GM19467 (cell line): Measurements from ENCODE around the gene SSH3.
A peak's percentile ranks its signal among the peaks of the same experiment; 100 is the strongest.

Experiments
- ATAC-seq: cut with Tn5 transposase; IDR thresholded peaks from one replicate; pipeline ENCODE4 v1.9.1; 2021; ENCODE audit warnings: mild to moderate bottlenecking, moderate library complexity; ENCODE audit not compliant: unreplicated experiment

The SSH3 gene

DNA sequence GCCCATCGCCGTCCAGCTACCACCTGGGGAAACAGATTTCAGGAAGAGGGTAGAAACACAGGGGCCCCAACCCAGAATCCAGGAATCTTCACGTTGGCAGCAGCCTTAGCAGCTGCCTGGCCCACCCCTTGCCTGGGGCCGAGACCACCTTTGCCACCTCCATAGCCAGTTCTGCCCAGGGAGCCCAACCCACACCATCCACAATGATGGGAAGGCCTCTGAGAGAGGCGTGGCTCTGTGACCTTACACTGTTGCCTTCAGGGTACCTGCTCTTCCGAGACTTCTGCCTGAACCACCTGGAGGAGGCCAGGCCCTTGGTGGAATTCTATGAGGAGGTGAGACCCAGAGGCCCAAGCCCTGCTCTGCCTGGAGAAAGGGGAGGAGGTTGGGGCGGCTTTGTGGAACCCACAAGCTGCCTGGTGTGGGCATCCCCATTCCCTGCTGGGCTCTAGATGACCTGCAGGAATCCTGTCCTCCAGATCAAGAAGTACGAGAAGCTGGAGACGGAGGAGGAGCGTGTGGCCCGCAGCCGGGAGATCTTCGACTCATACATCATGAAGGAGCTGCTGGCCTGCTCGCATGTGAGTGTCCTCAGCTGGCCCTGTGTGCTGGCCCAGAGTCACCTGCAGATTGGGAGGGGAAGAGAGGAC, 24.3 kb upstream of the SSH3 start:
- ATAC-seq: no peak

DNA sequence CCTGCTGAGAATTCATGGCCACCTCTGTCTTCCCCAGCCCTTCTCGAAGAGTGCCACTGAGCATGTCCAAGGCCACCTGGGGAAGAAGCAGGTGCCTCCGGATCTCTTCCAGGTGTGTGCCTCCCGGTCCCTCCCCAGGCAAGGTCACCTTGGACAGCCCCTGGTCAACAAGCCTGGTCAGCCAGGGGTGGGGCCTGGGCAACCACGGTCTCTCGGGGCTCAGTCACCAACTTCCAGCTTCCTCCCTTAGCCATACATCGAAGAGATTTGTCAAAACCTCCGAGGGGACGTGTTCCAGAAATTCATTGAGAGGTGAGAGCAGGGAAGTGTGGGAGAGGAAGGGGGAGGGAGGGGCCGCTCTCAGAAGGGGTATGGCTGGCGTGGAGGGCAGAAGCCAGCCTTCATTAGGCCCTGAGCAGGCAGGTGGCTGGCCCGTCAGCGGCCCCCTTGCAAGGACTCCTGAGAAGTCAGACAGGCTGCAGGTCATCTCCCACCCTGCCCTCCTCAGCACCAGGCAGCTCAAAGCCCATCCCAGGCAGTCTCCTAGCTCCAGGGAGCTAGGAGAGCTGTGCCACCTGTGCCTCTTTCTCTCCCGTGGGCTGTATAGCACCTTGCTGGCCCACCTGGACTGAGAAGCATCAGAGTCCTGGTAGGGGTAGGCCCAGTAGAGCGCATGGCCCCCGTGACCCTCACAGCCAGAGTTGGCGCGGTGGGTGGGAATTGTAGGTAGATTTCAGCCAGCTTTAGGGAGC, 23.6 kb upstream of the SSH3 start:
- no peak for ATAC-seq

DNA sequence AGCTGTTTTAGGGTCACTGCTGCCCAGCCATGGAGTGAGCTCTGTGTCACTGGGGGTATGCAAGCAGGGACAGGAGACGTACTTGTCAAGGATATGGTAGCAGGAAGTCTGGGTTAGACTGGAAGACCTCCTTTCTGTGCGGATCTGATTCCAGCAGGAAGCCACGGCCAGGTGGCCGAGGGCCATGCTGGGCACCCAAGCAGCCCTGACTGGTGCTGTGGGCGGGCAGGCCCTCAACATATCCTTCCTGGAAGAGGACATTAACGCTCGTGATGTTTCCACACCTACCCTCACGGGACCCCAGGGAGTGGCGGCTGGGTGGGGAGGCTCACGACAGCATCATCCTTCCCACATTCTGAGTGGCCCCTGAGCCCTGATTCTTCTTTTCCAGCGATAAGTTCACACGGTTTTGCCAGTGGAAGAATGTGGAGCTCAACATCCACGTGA, 23.0 kb upstream of the SSH3 start:
- ATAC-seq: no peak

DNA sequence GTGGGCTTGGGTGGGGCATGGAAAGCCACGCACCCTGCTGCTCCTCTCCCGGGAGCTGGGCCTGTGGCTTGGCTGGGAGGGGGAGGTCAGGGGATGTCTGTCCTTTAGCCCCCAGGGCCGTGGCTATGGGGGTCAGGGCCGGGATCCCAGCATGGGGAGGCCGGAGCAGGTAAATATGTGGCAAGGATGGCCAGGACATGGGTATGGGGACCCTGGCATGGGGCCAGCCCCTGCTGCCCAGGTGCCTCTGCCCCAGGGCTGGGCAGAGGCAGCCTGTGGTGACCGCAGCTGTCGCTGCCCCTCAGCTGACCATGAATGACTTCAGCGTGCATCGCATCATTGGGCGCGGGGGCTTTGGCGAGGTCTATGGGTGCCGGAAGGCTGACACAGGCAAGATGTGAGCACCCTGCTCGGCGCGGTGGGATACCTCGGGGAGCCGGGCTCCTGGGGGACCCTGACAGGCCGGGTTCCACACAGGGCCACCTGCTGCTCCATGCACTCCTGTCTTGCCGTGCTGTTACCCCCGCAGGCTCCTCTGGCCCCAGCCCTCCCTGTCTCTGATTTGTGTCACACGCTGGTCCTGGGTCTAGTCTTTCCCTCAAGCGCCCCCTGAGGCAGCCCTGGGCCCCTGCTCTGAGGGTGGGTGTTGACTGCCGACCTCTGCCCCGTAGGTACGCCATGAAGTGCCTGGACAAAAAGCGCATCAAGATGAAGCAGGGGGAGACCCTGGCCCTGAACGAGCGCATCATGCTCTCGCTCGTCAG, 22.4 kb upstream of the SSH3 start:
- ATAC-seq: no peak

DNA sequence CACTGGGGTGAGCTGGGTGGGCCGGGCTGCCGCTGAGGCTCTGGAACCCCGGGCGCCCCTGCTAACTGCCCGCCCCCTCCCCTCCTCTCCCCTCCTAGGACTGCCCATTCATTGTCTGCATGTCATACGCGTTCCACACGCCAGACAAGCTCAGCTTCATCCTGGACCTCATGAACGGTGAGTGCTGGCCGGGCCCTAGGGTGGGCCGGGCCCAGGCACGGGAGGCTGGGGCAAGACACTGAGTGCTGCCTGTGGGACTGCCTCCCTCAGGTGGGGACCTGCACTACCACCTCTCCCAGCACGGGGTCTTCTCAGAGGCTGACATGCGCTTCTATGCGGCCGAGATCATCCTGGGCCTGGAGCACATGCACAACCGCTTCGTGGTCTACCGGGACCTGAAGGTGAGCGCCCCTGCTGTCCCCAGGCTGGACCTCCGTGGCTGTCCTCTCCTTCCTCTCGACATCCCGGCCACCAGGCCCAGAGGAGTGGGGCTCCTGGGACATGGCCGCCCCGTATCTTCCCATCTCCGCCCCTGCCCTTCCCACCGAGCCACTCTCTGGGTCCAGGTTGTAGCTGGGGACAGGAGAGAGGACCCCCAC, 21.7 kb upstream of the SSH3 start:
- no peak for ATAC-seq

DNA sequence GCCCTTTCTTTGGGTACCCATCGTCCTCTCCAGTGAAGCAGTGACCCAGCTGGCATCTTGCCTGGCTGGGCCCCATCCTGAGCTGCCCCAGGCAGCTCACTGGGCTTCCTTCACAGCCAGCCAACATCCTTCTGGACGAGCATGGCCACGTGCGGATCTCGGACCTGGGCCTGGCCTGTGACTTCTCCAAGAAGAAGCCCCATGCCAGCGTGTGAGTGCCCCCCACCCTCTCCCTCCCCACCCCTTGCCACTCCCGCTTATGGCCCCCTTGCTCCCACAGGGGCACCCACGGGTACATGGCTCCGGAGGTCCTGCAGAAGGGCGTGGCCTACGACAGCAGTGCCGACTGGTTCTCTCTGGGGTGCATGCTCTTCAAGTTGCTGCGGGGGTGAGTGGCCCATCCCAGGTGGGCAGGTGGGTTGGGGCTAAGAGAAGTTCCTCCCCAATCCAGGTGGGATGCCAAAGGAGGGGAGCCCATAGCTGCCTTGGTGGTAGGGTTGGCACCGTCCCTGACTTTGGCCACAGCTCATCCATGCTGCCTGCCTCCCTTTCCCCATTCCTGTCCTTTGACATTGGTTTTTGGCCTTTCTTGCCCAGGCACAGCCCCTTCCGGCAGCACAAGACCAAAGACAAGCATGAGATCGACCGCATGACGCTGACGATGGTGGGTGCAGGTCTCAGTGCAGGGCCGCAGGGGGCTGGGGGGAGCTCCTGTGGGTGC, 21.0 kb upstream of the SSH3 start:
- no peak for ATAC-seq

DNA sequence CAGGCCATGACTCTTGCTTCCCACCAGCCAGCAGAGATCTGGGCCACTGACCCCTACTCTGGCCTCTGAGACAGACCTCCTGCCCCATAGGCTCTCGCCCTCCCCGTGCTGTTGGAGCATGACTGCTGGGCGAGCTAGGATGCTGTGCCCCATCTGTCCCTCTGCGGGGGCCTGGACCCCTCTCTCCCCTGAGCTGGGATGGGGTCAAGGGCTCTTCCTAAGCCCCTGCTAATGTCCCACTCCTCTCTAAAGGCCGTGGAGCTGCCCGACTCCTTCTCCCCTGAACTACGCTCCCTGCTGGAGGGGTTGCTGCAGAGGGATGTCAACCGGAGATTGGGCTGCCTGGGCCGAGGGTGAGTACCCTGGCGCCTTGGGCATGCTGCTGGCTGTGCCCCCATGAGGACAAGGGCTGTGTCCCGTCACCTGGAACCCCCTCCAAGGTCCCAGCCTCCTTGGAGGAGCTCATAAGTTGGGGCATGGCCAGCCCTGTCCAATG, 20.4 kb upstream of the SSH3 start:
- ATAC-seq: no peak

DNA sequence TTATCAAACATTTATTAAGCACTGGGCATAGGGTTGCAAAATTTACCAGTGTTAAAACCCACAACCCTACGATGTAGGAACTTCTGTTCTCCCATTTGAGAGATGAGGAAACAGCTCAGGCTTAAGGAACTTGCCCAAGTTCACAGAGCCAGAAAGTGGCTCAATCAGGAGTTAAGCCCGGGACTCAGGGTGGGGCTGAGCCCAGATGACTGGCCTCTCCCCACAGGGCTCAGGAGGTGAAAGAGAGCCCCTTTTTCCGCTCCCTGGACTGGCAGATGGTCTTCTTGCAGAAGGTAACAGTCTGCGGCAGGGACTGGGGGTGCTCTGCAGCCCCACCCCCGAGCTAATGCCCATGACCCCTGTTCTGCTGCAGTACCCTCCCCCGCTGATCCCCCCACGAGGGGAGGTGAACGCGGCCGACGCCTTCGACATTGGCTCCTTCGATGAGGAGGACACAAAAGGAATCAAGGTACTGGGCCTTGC, 19.8 kb upstream of the SSH3 start:
- ATAC-seq: no peak

DNA sequence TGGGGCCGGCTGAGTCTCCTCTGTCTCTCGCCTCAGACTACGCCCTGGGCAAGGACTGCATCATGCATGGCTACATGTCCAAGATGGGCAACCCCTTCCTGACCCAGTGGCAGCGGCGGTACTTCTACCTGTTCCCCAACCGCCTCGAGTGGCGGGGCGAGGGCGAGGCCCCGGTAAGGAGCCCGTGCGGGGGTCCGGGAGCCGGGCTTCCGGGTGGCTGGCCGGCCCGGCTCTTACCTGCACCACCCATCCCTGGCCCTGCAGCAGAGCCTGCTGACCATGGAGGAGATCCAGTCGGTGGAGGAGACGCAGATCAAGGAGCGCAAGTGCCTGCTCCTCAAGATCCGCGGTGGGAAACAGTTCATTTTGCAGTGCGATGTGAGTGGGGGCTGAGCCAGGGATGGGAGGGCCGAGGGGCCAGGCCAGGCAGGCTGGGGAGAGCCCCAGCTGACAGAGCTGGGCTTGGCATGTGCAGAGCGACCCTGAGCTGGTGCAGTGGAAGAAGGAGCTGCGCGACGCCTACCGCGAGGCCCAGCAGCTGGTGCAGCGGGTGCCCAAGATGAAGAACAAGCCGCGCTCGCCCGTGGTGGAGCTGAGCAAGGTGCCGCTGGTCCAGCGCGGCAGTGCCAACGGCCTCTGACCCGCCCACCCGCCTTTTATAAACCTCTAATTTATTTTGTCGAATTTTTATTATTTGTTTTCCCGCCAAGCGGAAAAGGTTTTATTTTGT, 18.4 kb upstream of the SSH3 start:
- no peak for ATAC-seq

DNA sequence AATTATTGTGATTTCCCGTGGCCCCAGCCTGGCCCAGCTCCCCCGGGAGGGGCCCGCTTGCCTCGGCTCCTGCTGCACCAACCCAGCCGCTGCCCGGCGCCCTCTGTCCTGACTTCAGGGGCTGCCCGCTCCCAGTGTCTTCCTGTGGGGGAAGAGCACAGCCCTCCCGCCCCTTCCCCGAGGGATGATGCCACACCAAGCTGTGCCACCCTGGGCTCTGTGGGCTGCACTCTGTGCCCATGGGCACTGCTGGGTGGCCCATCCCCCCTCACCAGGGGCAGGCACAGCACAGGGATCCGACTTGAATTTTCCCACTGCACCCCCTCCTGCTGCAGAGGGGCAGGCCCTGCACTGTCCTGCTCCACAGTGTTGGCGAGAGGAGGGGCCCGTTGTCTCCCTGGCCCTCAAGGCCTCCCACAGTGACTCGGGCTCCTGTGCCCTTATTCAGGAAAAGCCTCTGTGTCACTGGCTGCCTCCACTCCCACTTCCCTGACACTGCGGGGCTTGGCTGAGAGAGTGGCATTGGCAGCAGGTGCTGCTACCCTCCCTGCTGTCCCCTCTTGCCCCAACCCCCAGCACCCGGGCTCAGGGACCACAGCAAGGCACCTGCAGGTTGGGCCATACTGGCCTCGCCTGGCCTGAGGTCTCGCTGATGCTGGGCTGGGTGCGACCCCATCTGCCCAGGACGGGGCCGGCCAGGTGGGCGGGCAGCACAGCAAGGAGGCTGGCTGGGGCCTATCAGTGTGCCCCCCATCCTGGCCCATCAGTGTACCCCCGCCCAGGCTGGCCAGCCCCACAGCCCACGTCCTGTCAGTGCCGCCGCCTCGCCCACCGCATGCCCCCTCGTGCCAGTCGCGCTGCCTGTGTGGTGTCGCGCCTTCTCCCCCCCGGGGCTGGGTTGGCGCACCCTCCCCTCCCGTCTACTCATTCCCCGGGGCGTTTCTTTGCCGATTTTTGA, 17.5 kb upstream of the SSH3 start:
- ATAC-seq: no peak

DNA sequence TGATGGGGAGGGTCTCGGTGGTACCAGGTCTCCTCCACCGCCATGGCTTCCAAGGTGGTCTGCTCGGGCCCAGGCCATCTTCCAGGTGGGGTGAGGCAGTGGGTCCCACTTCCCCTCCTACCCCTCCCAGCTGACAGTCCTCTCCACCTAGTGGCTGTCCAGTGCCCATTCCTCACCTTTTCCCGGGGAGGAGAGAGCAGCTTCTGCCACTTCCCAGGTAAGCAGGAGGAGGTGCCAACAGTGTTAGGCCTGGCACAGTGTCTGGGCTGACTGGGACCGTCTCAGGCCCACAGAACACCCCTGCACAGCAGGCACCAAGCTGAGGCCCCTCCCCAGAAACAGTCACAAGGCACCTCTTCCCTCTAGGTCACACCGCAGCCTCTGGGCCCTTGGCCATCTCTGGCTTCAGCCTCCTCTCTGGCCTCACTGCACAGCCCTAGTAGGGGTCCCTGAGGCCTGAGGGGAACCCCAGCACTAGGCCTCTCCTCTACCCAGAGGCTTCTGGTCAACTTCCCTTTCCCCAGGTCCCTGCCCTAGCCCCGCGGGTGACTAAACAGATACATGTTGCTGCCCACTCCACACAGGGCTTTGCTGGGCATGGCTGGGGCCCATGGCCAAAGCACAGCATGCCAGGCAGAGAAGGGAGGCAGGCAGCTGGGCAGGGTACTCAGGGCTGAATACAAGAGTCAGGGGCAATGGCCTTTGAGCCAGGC, 16.6 kb upstream of the SSH3 start:
- no peak for ATAC-seq

DNA sequence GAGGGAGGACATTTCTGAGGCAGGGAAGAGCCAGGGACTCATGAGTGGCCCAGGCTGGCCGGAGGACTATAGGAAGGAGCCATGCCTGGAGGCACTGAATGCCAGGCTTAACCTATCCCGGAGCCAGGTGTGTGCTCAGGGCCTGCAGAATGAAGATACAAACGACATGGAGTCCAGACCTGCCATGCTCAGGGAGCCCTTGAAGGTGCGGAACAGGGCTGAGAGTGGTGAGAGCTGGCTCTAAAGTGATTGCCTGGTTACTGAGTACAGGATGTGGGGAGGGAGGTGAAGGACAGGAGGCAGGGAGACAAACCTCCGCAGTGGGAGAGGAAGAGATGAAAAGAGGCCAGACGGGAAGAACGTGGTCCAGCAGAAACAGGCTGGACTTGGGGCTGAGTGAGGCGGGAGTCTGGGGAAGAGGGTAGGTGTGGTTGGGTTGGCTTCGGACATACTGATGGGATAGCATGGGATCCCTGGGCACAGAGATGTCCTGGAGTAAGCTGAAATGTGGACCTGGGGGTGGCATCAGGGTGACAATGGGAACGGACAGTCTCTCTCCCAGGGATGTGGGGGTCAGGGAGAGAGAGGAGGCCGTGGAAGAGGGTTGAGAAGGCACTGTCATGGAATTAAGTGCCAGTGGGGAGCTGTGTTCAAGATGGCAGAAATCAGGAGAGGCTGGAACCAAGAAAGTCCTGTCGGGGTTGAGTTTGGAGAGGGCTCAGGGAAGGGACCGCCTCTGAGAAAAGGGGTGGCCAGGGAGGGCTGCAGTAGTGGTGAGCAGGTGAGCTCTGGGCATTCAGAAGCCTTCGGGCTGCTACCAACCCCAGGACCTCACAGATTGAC, 15.8 kb upstream of the SSH3 start:
- ATAC-seq: no peak

DNA sequence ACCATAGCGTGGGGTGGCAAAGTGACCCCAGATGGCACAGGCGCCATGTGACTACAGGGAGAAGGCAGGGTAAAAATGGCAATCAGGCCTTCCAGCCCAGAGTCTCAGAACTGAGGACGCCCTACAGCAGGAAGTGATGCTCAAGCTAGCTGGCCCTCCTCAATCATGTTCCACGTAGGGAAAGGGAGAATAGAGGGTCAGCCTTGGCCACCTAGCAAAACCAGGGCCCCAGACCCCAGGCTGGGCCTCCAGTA, 15.2 kb upstream of the SSH3 start:
- ATAC-seq: peak; percentile 5

DNA sequence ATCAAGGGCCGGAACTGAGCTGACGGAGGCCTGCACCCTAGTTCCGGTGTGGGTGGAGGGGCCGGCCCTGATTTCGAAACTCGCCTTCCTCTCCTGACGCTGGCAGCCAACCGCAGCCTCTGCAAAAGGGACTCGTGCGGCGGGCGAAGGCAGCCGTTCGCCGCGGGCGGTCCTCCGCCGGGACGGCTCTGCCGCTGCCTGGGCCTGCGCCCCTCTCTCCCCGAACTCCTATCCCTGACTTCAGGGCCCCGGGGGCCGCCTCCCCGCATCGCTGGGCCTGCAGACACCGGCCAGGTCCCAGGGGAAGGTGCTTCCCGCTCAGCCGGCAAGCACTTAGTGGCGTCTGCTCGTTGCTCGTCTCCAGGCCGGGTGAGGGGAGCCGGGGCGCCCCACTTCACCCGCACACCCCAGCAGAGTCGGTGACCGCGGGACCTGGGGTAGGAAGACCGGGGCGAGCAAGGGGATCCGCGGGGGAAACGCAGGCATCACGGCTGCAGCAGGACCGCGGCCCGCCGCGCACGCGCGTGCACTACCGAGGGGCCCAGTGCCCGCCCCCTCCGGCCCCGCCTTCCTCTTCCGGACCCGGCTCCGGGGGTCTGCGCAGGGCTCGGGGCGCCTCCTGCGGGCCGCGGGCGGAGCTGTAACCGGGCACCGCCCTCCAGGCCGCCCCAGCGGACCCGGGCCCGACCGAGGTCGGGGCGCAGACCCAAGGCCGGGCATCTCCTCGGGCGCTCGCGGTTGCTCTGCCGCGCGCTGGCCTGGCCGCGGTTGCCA, 14.7 kb upstream of the SSH3 start:
- ATAC-seq: peak; percentile 54

DNA sequence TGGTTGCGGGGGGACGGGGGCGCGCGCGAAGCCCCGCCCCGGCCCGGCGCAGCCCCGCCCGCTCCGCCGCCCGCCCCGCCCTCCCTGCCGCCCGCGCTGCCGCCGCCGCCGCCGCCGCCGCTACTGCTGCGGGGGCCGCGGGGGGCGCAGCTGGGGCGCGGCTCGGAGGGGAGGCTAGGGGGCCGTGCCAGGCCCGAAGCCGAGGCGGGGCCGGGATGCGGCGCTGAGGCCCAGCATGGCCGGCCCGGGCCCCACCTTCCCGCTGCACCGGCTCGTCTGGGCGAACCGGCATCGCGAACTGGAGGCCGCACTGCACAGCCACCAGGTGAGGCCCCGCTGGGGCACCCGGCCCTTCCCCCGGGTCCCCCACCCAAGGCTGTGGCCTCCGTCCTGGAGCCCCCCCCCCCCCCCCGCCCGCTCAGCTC, 14.1 kb upstream of the SSH3 start, which contains the start of gene ANKRD13D:
TSS of gene ANKRD13D (plus strand) at position 78 of the 425 bp plus-strand sequence. CDS start at position 236, 158 bp downstream.
- ATAC-seq: peak; percentile 27

DNA sequence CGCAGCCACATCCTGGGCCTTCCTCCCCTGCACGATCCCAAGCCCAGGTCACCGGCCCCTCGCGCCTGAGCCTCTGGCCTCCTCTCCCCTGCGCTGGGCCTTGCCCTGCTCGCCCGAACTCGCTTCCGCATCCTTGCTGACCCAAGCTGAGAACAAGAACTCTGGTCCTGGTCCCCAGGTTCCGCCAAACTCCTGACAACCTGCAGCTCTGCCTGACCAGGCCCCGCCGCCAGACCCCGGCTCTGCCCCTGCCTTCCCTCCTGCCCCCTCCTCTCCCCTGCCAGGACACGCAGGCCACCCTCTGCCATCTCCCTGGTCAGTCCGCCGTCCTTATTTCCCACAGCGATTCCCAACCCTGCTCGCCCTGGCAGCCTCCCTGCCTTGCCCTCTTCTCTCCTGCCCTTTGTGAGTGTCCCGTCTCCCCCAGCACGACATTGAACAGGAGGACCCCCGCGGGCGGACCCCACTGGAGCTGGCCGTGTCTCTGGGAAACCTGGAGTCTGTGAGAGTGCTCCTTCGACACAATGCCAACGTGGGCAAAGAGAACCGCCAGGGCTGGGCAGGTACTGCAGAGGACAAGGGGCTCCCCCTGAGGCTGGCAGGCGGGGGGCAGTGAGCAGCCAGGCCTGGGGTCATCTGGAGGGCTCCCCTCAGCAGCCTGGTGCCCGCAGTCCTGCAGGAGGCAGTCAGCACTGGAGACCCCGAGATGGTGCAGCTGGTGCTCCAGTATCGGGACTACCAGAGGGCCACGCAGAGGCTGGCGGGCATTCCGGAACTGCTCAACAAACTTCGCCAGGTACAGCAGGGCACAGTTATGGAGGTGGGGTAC, 13.5 kb upstream of the SSH3 start:
- ATAC-seq: no peak
